ENCODE results near the gene TSPO. TPM values are rescaled to one million over a fixed set of nuclear protein-coding genes. Genes with fewer than 3 reads are reported as not detected.

The TSPO gene
- polyA plus RNA-seq, 1 donor (not counting 4 experiments of a cell fraction or from before 2014, with no cell fraction given): 139 TPM

DNA sequence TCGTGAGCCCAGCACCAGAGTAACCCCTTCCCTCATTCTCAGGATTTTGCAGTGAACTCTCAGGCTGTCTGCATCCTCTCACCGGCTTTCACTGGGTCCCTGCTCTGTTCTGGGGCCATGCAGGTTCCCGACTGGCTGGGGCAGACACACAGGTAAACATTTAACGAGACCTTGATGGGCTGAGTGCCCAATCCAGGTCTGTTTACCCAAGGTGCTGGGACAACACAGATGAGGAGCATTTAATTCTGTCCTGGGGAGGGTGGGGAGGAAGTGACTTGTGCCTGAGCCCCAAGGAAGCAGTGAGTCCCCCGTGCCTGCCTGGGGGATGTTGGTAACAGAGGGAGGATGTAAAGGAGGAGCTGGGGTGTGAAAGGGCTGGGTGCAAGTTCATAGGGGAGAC, 36.4 kb upstream of the TSPO start:
- no peak overlapping the region for H2AFZ ChIP-seq (ENCODE audit: control insufficient read depth, low read length)
- H3K27me3 ChIP-seq (ENCODE audit: control insufficient read depth, extremely low read depth, insufficient read depth, low read length): peaks cover 5% of the 10 kb centered on the region
- no peak overlapping the region for H3K4me2 ChIP-seq (ENCODE audit: control insufficient read depth, extremely low read depth, insufficient read depth, low read depth, low read length)

GRCh38 chr22:43116932-43117331, 34.4 kb upstream of the TSPO start:
- no peak for TF ChIP-seq EZH2 (IDR thresholded peaks at IDR 0.05; ENCODE audit: low read length)
- TF ChIP-seq, protein P1, sequence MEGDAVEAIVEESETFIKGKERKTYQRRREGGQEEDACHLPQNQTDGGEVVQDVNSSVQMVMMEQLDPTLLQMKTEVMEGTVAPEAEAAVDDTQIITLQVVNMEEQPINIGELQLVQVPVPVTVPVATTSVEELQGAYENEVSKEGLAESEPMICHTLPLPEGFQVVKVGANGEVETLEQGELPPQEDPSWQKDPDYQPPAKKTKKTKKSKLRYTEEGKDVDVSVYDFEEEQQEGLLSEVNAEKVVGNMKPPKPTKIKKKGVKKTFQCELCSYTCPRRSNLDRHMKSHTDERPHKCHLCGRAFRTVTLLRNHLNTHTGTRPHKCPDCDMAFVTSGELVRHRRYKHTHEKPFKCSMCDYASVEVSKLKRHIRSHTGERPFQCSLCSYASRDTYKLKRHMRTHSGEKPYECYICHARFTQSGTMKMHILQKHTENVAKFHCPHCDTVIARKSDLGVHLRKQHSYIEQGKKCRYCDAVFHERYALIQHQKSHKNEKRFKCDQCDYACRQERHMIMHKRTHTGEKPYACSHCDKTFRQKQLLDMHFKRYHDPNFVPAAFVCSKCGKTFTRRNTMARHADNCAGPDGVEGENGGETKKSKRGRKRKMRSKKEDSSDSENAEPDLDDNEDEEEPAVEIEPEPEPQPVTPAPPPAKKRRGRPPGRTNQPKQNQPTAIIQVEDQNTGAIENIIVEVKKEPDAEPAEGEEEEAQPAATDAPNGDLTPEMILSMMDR (optimal IDR thresholded peaks at IDR 0.05 in 1 of 3, IDR thresholded peaks at IDR 0.05 in 1 of 3, conservative IDR thresholded peaks at IDR 0.05 in 1 of 3; ENCODE audit: extremely low read depth in 1 of 3, insufficient read depth in 2 of 3, low read length in 3 of 3): no peak
- dilution Hi-C loops (cut with MboI; ENCODE audit: extremely low pct_ligation_motif_present, low sequenced_read_pairs): no loop called here

More for the DNA sequence above, 36.4 kb upstream of the TSPO start:
- TF ChIP-seq EZH2 (IDR thresholded peaks at IDR 0.05; ENCODE audit: low read length): no peak
- TF ChIP-seq, protein P1 (optimal IDR thresholded peaks at IDR 0.05 in 1 of 3, IDR thresholded peaks at IDR 0.05 in 1 of 3, conservative IDR thresholded peaks at IDR 0.05 in 1 of 3; ENCODE audit: extremely low read depth in 1 of 3, insufficient read depth in 2 of 3, low read length in 3 of 3): no peak
- Histone ChIP-seq H3K9me1 (ENCODE audit: control insufficient read depth, extremely low read depth, insufficient read depth, low read length) (no peaks in the 10 kb centered on the region), H3K9ac (ENCODE audit: control insufficient read depth, extremely low read depth, insufficient read depth, low read length) (no peak overlapping the region), H3K4me3 (ENCODE audit: control insufficient read depth in 2 of 3, extremely low read depth in 1 of 3, insufficient read depth in 2 of 3, low read depth in 1 of 3, low read length in 3 of 3) (no peak overlapping the region), H3K9me3 (ENCODE audit: control insufficient read depth, low read depth, low read length) (no peaks in the 10 kb centered on the region), H3K27ac (ENCODE audit: control insufficient read depth, insufficient read depth, low read length) (no peak overlapping the region), H3K36me3 (ENCODE audit: control insufficient read depth in 2 of 2, extremely low read depth in 1 of 2, insufficient read depth in 2 of 2, low read length in 2 of 2) (no peaks in the 10 kb centered on the region), H3K79me2 (ENCODE audit: control insufficient read depth, insufficient read depth, low read length) (peaks cover 5% of the 10 kb centered on the region), H3K4me1 (ENCODE audit: control insufficient read depth, extremely low read depth, insufficient read depth, low read length) (peaks cover 9% of the 10 kb centered on the region), H4K20me1 (ENCODE audit: control insufficient read depth, extremely low read depth, insufficient read depth, low read length) (no peaks in the 10 kb centered on the region)
- FAIRE-seq (no peak), DNase-seq (ENCODE audit: low read depth, low spot score) (no peak)
- dilution Hi-C loops (cut with MboI; ENCODE audit: extremely low pct_ligation_motif_present, low sequenced_read_pairs): no loop called here

More at GRCh38 chr22:43116932-43117331, 34.4 kb upstream of the TSPO start:
- no peak overlapping the region for H3K9ac ChIP-seq (ENCODE audit: control insufficient read depth, extremely low read depth, insufficient read depth, low read length)
- FAIRE-seq (no peak), DNase-seq (ENCODE audit: low read depth, low spot score) (no peak)
- no peaks in the 10 kb centered on the region for H3K27me3 ChIP-seq (ENCODE audit: control insufficient read depth, extremely low read depth, insufficient read depth, low read length)
- H2AFZ ChIP-seq (ENCODE audit: control insufficient read depth, low read length): no peak overlapping the region
- H3K4me2 ChIP-seq (ENCODE audit: control insufficient read depth, extremely low read depth, insufficient read depth, low read depth, low read length): no peak overlapping the region
- no peaks in the 10 kb centered on the region for H3K9me3 ChIP-seq (ENCODE audit: control insufficient read depth, low read depth, low read length)
- no peaks in the 10 kb centered on the region for H4K20me1 ChIP-seq (ENCODE audit: control insufficient read depth, extremely low read depth, insufficient read depth, low read length)
- H3K36me3 ChIP-seq (ENCODE audit: control insufficient read depth in 2 of 2, extremely low read depth in 1 of 2, insufficient read depth in 2 of 2, low read length in 2 of 2): no peaks in the 10 kb centered on the region
- no peaks in the 10 kb centered on the region for H3K9me1 ChIP-seq (ENCODE audit: control insufficient read depth, extremely low read depth, insufficient read depth, low read length)
- no peaks in the 10 kb centered on the region for H3K4me1 ChIP-seq (ENCODE audit: control insufficient read depth, extremely low read depth, insufficient read depth, low read length)
- H3K79me2 ChIP-seq (ENCODE audit: control insufficient read depth, insufficient read depth, low read length): peaks cover 9% of the 10 kb centered on the region
- no peak overlapping the region for H3K4me3 ChIP-seq (ENCODE audit: control insufficient read depth in 2 of 3, extremely low read depth in 1 of 3, insufficient read depth in 2 of 3, low read depth in 1 of 3, low read length in 3 of 3)
- H3K27ac ChIP-seq (ENCODE audit: control insufficient read depth, insufficient read depth, low read length): no peak overlapping the region
